GM23338 (cell line): ENCODE data around the gene KAT6B. TPM values are rescaled to one million over a fixed set of nuclear protein-coding genes. Genes with fewer than 3 reads are reported as not detected.
A peak's percentile ranks its signal among the peaks of the same experiment; 100 is the strongest.

Source experiments
- ATAC-seq: fragments of 200-7000 bp; cut with Tn5 transposase; 3 replicates; pipeline ENCODE4 v1.9.1; 2020
- DNase-seq: peaks from one replicate; pipeline ENCODE4 v3.0.0-alpha.2; 2015; ENCODE audit warnings: low spot score
- H2AFZ ChIP-seq: fragments of 200-600 bp; sonication (generic); 2 replicates; pipeline ENCODE4 v1.8.0; 2016; ENCODE audit warnings: antibody characterized with exemption, mild to moderate bottlenecking, moderate library complexity
- H3F3A ChIP-seq: fragments of 200-600 bp; sonication (generic); replicated peaks from 2 replicates; pipeline ENCODE4 v1.8.0; 2017; ENCODE audit warnings: antibody characterized with exemption, mixed run types, low read depth
- H3K27ac ChIP-seq: fragments of 200-600 bp; sonication (generic); 2 replicates; pipeline ENCODE4 v1.6.1; 2016; ENCODE audit warnings: low read depth
- H3K27me3 ChIP-seq: fragments of 200-600 bp; sonication (generic); 2 replicates; pipeline ENCODE4 v1.8.0; 2016; ENCODE audit warnings: mild to moderate bottlenecking, mixed run types, moderate library complexity; ENCODE audit not compliant: insufficient read depth
- H3K36me3 ChIP-seq: fragments of 200-600 bp; sonication (generic); 2 replicates; pipeline ENCODE4 v1.8.0; 2016; ENCODE audit warnings: mild to moderate bottlenecking; ENCODE audit not compliant: insufficient read depth
- H3K4me1 ChIP-seq: fragments of 200-600 bp; sonication (generic); 2 replicates; pipeline ENCODE4 v1.8.0; 2016; ENCODE audit warnings: mild to moderate bottlenecking, moderate library complexity; ENCODE audit not compliant: insufficient read depth
- H3K4me2 ChIP-seq: fragments of 200-600 bp; sonication (generic); 2 replicates; pipeline ENCODE4 v1.7.1; 2017; ENCODE audit warnings: mixed run types
- H3K4me3 ChIP-seq: fragments of 200-600 bp; sonication (generic); 2 replicates; pipeline ENCODE4 v1.6.1; 2016; ENCODE audit warnings: mixed run types
- H3K79me2 ChIP-seq: fragments of 200-600 bp; sonication (generic); replicated peaks from 2 replicates; pipeline ENCODE4 v1.8.0; 2017; ENCODE audit warnings: mild to moderate bottlenecking; ENCODE audit not compliant: insufficient read depth
- H3K9me2 ChIP-seq: fragments of 200-600 bp; sonication (generic); 2 replicates; pipeline ENCODE4 v1.8.0; 2017; ENCODE audit not compliant: insufficient read depth
- H4K20me1 ChIP-seq: fragments of 200-600 bp; sonication (generic); replicated peaks from 2 replicates; pipeline ENCODE4 v1.8.0; 2017; ENCODE audit warnings: mild to moderate bottlenecking; ENCODE audit not compliant: insufficient read depth
- H3K27ac Mint-ChIP-seq: 2 replicates; pipeline ENCODE4 v1.8.0; 2020; ENCODE audit warnings: inconsistent platforms, mild to moderate bottlenecking, moderate library complexity, mixed read lengths
- H3K27me3 Mint-ChIP-seq: 3 replicates; pipeline ENCODE4 v1.8.0; 2022; ENCODE audit warnings: low read depth, mild to moderate bottlenecking, moderate library complexity, mixed read lengths, inconsistent platforms; ENCODE audit not compliant: insufficient read depth, poor library complexity
- H3K36me3 Mint-ChIP-seq: 3 replicates; pipeline ENCODE4 v1.8.0; 2021; ENCODE audit warnings: low read depth, mild to moderate bottlenecking, inconsistent platforms, moderate library complexity, mixed read lengths
- H3K4me1 Mint-ChIP-seq: 3 replicates; pipeline ENCODE4 v1.8.0; 2020; ENCODE audit warnings: mild to moderate bottlenecking, inconsistent platforms, mixed read lengths
- H3K4me3 Mint-ChIP-seq: 3 replicates; pipeline ENCODE4 v1.8.0; 2021; ENCODE audit warnings: moderate library complexity, mild to moderate bottlenecking, inconsistent platforms, mixed read lengths
- H3K9me3 Mint-ChIP-seq: 3 replicates; pipeline ENCODE4 v1.8.0; 2020; ENCODE audit warnings: moderate library complexity, mild to moderate bottlenecking, inconsistent platforms, mixed read lengths
- JUNB ChIP-seq: IDR thresholded peaks from one replicate; pipeline ENCODE4 v1.6.1; 2016; ENCODE audit warnings: antibody characterized with exemption; ENCODE audit not compliant: unreplicated experiment
- STAT1 ChIP-seq: IDR thresholded peaks from one replicate; pipeline ENCODE4 v1.6.1; 2016; ENCODE audit warnings: antibody characterized with exemption; ENCODE audit not compliant: unreplicated experiment
- polyA plus RNA-seq: library from polyadenylated mRNA; unstranded; fragments of >200 nt; fragmentation: Nextera tagmentation; extraction: Ambion mirVana; gene quantifications from 2 replicates; pipeline ENCODE4 v1.2.1, GENCODE V29; 2016
- total RNA-seq: library from RNA; depleted of rRNA; stranded (reverse); fragments of >200 nt; shearing (Covaris generic); gene quantifications from 2 replicates; pipeline ENCODE4 v1.2.3, GENCODE V29; 2014
- TF ChIP-seq, protein P1 (sequence below): fragments of 250-450 bp; sonication (Bioruptor Pico); IDR thresholded peaks from 2 replicates; pipeline ENCODE4 v1.5.0; 2020; ENCODE audit warnings: mild to moderate bottlenecking, moderate library complexity

The KAT6B gene
- total and polyA plus RNA-seq, 2 experiments from 2014 or later = 21.3 to 31.4 TPM

GRCh38 chr10:74949843-74950765 lies 123.7 kb downstream of the KAT6B start:
- Histone ChIP-seq H3K4me2 (no peak overlapping the region), H2AFZ (no peak overlapping the region), H3K79me2 (peaks cover 51% of the 10 kb centered on the region), H4K20me1 (0 out of 2 replicates have a peak, but pooled peaks cover 4% of the 10 kb centered on the region), H3K27me3 (no peaks in the 10 kb centered on the region), H3F3A (no peaks in the 10 kb centered on the region), H3K4me1 (peaks cover 13% of the 10 kb centered on the region; the same call in 1 of the 2 replicates), H3K36me3 (no peaks in the 10 kb centered on the region), H3K4me3 (no peak overlapping the region), H3K9me2 (no peaks in the 10 kb centered on the region), H3K27ac (no peak overlapping the region)
- ATAC-seq = no peak
- no peak for DNase-seq
- TF ChIP-seq, protein P1, sequence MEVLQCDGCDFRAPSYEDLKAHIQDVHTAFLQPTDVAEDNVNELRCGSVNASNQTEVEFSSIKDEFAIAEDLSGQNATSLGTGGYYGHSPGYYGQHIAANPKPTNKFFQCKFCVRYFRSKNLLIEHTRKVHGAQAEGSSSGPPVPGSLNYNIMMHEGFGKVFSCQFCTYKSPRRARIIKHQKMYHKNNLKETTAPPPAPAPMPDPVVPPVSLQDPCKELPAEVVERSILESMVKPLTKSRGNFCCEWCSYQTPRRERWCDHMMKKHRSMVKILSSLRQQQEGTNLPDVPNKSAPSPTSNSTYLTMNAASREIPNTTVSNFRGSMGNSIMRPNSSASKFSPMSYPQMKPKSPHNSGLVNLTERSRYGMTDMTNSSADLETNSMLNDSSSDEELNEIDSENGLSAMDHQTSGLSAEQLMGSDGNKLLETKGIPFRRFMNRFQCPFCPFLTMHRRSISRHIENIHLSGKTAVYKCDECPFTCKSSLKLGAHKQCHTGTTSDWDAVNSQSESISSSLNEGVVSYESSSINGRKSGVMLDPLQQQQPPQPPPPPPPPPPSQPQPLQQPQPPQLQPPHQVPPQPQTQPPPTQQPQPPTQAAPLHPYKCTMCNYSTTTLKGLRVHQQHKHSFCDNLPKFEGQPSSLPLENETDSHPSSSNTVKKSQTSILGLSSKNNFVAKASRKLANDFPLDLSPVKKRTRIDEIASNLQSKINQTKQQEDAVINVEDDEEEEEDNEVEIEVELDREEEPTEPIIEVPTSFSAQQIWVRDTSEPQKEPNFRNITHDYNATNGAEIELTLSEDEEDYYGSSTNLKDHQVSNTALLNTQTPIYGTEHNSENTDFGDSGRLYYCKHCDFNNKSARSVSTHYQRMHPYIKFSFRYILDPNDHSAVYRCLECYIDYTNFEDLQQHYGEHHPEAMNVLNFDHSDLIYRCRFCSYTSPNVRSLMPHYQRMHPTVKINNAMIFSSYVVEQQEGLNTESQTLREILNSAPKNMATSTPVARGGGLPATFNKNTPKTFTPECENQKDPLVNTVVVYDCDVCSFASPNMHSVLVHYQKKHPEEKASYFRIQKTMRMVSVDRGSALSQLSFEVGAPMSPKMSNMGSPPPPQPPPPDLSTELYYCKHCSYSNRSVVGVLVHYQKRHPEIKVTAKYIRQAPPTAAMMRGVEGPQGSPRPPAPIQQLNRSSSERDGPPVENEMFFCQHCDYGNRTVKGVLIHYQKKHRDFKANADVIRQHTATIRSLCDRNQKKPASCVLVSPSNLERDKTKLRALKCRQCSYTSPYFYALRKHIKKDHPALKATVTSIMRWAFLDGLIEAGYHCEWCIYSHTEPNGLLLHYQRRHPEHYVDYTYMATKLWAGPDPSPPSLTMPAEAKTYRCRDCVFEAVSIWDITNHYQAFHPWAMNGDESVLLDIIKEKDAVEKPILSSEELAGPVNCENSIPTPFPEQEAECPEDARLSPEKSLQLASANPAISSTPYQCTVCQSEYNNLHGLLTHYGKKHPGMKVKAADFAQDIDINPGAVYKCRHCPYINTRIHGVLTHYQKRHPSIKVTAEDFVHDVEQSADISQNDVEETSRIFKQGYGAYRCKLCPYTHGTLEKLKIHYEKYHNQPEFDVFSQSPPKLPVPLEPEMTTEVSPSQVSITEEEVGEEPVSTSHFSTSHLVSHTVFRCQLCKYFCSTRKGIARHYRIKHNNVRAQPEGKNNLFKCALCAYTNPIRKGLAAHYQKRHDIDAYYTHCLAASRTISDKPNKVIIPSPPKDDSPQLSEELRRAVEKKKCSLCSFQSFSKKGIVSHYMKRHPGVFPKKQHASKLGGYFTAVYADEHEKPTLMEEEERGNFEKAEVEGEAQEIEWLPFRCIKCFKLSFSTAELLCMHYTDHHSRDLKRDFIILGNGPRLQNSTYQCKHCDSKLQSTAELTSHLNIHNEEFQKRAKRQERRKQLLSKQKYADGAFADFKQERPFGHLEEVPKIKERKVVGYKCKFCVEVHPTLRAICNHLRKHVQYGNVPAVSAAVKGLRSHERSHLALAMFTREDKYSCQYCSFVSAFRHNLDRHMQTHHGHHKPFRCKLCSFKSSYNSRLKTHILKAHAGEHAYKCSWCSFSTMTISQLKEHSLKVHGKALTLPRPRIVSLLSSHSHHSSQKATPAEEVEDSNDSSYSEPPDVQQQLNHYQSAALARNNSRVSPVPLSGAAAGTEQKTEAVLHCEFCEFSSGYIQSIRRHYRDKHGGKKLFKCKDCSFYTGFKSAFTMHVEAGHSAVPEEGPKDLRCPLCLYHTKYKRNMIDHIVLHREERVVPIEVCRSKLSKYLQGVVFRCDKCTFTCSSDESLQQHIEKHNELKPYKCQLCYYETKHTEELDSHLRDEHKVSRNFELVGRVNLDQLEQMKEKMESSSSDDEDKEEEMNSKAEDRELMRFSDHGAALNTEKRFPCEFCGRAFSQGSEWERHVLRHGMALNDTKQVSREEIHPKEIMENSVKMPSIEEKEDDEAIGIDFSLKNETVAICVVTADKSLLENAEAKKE (CRISPR knock-in tag) = no peak
- TF ChIP-seq JUNB (no peak), STAT1 (no peak)
- H3K9me3 Mint-ChIP-seq = no peaks in the 10 kb centered on the region; the same call in 2 of the 3 replicates
- H3K36me3 Mint-ChIP-seq = no peaks in the 10 kb centered on the region
- H3K4me1 Mint-ChIP-seq = peaks cover 10% of the 10 kb centered on the region
- peak overlapping the region; percentile 20; the same call in 1 of the 2 replicates for H3K27ac Mint-ChIP-seq
- no peak overlapping the region for H3K4me3 Mint-ChIP-seq
- H3K27me3 Mint-ChIP-seq = peaks cover 3% of the 10 kb centered on the region

- Mint-ChIP-seq H3K36me3 (no peaks in the 10 kb centered on the region), H3K27ac (no peak overlapping the region; the same call in 1 of the 2 replicates), H3K27me3 (peaks cover 6% of the 10 kb centered on the region)
- TF ChIP-seq, protein P1 (CRISPR knock-in tag) = no peak
Measured at GRCh38 chr10:74953214-74953613, 126.8 kb downstream of the KAT6B start.

More at GRCh38 chr10:74953214-74953613, 126.8 kb downstream of the KAT6B start:
- H3K79me2 ChIP-seq = peaks cover 34% of the 10 kb centered on the region
- no peak overlapping the region for H3K27ac ChIP-seq
- H3K4me3 Mint-ChIP-seq = no peak overlapping the region
- no peaks in the 10 kb centered on the region for H3K27me3 ChIP-seq
- H3K9me2 ChIP-seq = no peaks in the 10 kb centered on the region
- H3K4me1 ChIP-seq = peaks cover 9% of the 10 kb centered on the region; the same call in 1 of the 2 replicates
- peaks cover 4% of the 10 kb centered on the region; the same call in 2 of the 3 replicates for H3K4me1 Mint-ChIP-seq
- no peak overlapping the region for H2AFZ ChIP-seq
- ATAC-seq = no peak
- H3F3A ChIP-seq = no peaks in the 10 kb centered on the region
- H3K4me3 ChIP-seq = no peak overlapping the region
- no peaks in the 10 kb centered on the region for H3K36me3 ChIP-seq
- 0 out of 2 replicates have a peak, but pooled peaks cover under 1% of the 10 kb centered on the region for H4K20me1 ChIP-seq
- no peak overlapping the region for H3K4me2 ChIP-seq
- no peaks in the 10 kb centered on the region; the same call in 2 of the 3 replicates for H3K9me3 Mint-ChIP-seq
- DNase-seq = no peak
